GM19397 (cell line): ENCODE results near the gene SIGLEC10.
"Not testable (repeated sequence)": the region's sequence is repeated elsewhere in the genome, so short reads cannot be mapped to it uniquely, and the experiment has no call there.

ENCODE experiments used
- ATAC-seq: cut with Tn5 transposase; IDR thresholded peaks from one replicate; pipeline ENCODE4 v1.9.1; 2021; ENCODE audit warnings: mild to moderate bottlenecking, moderate library complexity; ENCODE audit not compliant: unreplicated experiment

The SIGLEC10 gene, protein sequence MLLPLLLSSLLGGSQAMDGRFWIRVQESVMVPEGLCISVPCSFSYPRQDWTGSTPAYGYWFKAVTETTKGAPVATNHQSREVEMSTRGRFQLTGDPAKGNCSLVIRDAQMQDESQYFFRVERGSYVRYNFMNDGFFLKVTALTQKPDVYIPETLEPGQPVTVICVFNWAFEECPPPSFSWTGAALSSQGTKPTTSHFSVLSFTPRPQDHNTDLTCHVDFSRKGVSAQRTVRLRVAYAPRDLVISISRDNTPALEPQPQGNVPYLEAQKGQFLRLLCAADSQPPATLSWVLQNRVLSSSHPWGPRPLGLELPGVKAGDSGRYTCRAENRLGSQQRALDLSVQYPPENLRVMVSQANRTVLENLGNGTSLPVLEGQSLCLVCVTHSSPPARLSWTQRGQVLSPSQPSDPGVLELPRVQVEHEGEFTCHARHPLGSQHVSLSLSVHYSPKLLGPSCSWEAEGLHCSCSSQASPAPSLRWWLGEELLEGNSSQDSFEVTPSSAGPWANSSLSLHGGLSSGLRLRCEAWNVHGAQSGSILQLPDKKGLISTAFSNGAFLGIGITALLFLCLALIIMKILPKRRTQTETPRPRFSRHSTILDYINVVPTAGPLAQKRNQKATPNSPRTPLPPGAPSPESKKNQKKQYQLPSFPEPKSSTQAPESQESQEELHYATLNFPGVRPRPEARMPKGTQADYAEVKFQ

GRCh38 chr19:51417107-51417809, at the start of gene SIGLEC10:
SIGLEC10 (minus strand) TSS chr19:51417642; CDS start chr19:51417581, 61 bp downstream.
- peak; percentile 71 for ATAC-seq

GRCh38 chr19:51466723-51467122, 49.3 kb upstream of the SIGLEC10 start:
- ATAC-seq = no peak

DNA sequence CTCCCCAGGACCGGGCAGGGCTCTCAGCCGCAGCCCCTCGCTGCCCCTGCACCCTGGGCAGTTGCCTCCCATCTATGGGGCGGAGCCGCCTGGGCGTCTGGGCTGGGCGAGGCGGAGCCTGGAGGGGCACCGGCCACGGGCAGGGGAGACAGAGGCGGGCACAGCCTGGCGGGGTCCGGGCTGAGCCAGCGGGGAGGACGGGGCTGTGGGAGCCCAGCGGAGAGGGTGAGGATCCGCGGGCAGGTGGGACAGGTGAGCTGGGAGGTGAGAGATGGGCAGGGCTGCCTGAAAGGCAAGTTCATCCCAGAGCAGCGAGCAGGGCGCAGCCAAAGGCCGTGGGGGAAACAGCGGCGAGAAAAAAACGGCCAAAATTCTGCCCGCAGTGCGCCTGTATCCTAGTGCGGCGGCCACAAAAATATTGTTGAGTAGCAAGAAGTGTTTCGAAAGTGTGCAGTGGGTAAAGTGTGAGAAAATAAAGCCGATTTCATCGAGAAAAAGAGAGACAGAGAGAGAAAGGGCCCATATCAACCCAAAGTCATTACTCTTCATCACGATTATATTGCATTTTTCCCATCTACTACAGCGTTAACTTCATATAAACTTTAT, 46.6 kb upstream of the SIGLEC10 start:
- not testable (repeated sequence) for ATAC-seq

- ATAC-seq = no peak
Measured at GRCh38 chr19:51462681-51463080, 45.2 kb upstream of the SIGLEC10 start.

DNA sequence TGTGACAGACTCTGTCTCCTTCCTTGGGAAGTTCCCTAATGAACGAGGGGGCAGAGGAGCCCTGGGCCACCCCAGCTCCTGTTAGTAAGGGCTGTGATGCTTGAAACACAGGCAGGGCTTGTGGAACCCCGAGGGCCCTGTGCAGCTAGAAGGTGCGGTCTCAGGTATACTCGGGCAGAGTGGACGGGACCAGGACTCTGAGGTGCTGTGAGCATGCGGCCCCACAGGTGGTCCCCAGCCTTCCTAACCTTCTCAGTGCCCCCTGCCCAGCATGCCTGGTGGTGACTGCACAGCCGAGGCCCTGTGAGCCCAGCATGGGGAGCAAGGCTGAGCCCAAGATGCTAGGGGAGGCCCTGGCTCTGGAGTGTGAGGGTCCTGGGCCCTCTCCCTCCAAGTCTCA, 44.8 kb upstream of the SIGLEC10 start:
- ATAC-seq = no peak

- no peak for ATAC-seq
Measured at GRCh38 chr19:51461723-51462161, 44.3 kb upstream of the SIGLEC10 start.

GRCh38 chr19:51460164-51460992, 42.9 kb upstream of the SIGLEC10 start:
- no peak for ATAC-seq

DNA sequence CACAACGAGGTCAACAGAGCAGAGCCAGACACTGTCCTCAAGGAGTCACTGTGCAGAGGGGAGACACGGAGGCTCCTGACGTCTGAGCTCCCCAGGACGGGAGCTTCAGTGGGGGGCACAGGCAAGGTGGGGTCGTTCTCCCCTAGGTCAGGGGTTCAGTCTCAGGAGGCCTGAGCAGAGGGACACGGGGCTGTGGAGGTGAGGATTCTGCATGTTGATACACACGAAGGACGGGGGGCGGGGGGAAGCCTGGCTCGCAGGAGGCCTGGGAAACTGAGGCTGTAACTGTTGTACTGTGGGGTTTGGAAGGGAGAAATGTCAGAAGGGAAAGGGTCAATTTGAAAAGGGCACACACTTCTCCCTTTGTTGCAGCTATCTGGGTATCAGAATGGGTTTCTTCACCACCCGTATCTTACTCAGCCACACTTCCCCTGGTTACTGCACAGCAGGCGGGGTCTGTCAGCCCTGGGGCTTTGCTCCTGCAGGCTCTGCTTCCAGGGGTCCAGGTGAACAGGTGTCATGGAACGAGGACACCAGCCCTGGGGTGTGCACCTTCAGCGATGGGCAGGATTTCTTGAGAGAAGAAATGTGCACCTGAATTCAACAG, 41.6 kb upstream of the SIGLEC10 start:
- ATAC-seq = no peak

DNA sequence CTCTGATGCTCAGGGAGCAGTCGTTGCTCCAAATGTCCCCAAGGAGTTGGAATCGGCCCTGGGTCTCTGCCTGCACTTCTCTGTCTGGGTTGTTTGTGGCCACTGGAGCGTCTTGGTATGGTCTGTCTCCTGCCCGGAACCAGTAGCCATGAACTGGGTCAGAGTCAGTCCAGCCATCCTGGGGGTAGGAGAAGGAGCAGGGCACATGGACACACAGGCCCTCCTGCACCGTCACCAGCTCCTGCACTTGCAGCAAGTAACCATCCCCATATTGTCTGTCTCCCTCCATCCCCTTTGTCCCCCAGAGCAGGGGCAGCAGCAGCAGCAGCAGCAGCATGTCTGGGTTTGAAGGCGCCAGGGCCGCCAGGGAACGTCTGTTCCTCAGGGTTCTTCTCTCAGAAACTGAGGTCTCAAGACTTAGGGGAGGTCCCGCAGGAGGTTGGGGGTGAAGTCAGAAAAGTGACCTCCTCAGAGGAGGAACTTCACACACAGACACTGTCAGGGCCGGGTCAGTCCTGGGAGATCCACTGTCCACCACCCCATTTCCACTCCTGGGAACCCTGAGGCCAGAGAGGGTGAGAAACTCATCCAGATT, 40.7 kb upstream of the SIGLEC10 start, which contains the start of gene SIGLEC8:
Gene SIGLEC8 (minus strand): TSS at position 404 of the 595 bp plus-strand sequence. CDS start 67 bp downstream, at position 337.
- ATAC-seq = no peak

GRCh38 chr19:51457351-51458013, 40.0 kb upstream of the SIGLEC10 start:
- ATAC-seq = no peak

DNA sequence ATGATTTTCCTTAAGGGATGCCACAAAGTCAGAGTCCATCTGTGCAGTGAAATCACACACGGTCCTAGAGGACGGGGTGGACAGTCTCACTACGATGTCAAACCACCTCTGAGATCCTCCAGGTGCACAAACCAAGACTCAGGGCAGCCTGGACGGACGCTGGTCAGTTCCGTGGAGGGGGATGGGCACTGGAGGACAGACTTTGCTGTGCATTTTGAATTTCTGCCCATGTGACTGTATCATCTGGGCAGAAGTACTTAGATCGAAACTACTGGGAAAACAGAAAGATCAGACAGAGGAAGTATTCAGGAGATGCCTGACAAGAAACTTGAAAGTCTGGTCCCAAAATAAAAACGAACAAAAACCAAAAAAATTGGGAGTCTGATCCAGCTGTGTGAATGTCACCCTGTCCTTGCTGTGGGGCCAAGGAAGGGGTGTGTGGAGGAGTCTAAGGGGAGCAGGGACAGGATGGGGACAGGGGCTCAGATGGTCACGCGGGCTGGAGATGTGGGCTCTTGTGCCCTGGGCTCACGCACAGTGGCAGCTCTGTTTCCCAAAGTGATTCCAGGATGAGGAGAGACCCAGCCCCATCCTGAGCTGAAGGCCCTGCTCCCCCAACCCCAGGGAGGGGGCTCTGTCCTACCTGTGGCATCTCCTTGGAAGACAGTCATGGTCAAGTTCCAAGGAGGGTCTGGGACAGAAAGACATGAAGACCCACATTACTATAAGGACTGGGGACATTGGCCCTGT, 39.3 kb upstream of the SIGLEC10 start:
- no peak for ATAC-seq

- ATAC-seq = no peak
Measured at GRCh38 chr19:51450730-51451307, 33.4 kb upstream of the SIGLEC10 start.

- no peak for ATAC-seq
Measured at GRCh38 chr19:51448411-51449016, 31.1 kb upstream of the SIGLEC10 start.

- no peak for ATAC-seq
Measured at GRCh38 chr19:51448011-51448410, 30.6 kb upstream of the SIGLEC10 start.

- not testable (repeated sequence) for ATAC-seq
Measured at GRCh38 chr19:51447510-51447909, 30.1 kb upstream of the SIGLEC10 start.

DNA sequence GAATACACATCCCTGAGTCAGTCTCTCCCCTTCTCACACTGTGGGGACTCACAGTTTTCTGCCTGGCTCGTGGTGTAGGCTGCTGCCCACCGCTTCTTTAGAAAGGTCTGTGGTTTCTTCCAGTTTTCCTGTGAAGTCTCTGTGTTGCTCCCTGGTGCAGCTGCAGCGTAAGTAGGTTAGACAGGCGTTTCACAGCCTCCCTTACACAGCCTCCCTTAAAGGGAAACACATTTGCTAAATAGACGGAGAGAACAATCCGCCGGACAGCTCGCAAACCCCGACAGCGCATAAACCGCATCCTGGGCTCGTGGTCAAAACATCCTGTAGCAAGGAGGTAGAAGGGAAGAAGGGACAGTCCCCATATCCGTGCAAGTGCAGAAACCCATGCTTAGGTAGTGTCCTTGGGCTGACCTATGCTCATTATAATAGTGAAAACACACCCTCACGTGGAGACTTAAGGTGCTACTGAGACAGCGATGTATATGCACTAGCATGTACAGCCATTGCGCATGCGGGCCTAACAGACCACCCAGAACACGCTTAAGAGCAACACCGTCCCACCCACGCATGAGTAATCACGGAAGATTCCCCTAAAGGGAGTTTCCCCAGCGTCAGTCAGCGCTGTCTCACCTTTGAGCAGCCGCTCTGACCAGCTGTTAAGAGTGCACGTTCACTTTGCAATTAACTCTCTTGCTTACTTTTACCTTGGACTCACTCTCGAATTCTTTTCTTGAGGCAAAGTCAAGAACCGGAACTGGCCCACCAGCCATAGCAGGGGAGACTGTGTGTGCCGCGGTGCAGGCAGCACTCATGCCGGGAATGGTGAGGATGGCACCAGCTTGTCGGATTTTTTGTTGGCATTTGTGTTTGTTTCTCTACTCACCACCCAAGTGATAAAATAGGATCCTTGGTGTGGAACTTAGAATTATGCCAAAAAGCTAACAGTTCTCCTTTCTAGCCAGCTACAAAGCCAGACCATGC, 24.3 kb upstream of the SIGLEC10 start:
- ATAC-seq = peak; percentile 90
